ENCODE data around the gene C11orf58.

C11orf58 gene

DNA sequence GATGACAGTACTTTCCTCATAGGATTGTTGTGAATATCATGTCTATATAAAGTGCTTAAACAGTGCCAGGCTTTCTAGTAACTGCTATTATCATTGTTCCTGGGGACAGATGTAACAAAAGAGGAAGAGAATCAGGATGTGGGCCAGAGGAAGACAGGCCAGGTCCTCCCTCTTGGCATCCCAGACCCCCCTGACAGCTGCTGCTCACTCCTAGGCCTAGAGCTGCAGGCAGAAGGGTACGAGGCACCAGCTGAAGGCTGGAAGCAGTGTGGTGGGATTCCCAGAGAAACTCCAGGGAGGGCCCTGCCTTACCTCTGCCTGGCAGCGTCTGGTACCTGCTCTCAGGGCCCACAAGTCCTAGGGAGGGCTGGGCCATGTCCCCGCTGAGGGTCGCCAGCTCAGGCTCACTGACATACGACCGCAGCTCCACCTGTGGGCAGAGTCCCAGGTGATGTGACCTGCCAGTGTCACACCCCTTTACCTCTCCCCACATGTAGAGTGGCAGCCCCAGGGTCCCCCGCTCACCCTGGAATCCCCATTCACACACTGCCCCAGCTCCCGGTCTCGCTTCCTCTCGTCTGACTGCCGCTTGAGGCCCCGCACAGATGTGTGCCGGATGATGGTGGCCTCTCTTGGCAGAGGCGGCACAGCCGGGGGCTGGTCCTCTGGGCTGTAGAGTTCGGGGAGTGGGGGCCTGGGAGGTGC lies 52.2 kb downstream of the C11orf58 start:
- no peak for TF ChIP-seq CTCF (IDR thresholded peaks at IDR 0.05; ENCODE audit: insufficient read depth, low read length, poor library complexity, severe bottlenecking)
- Histone ChIP-seq H3K36me3 (ENCODE audit: control insufficient read depth, insufficient read depth, low read length) (no peaks in the 10 kb centered on the region), H3K4me3 (replicated peaks; ENCODE audit: low read depth, low read length) (no peak overlapping the region), H3K27me3 (replicated peaks; ENCODE audit: control insufficient read depth, insufficient read depth, low read length) (peaks cover 1% of the 10 kb centered on the region; the same call in 1 of the 2 replicates)
- DNase-seq (ENCODE audit: extremely low read depth, insufficient read length), result no peak

GRCh38 chr11:16791191-16791961 lies 52.9 kb downstream of the C11orf58 start:
- no peak overlapping the region for H3K4me3 ChIP-seq (replicated peaks; ENCODE audit: low read depth, low read length)
- no peak for DNase-seq (ENCODE audit: extremely low read depth, insufficient read length)
- peaks cover 1% of the 10 kb centered on the region; the same call in 1 of the 2 replicates for H3K27me3 ChIP-seq (replicated peaks; ENCODE audit: control insufficient read depth, insufficient read depth, low read length)

GRCh38 chr11:16792426-16792825 lies 54.0 kb downstream of the C11orf58 start:
- Histone ChIP-seq H3K4me3 (replicated peaks; ENCODE audit: low read depth, low read length) (no peak overlapping the region), H3K36me3 (ENCODE audit: control insufficient read depth, insufficient read depth, low read length) (no peaks in the 10 kb centered on the region), H3K27me3 (replicated peaks; ENCODE audit: control insufficient read depth, insufficient read depth, low read length) (peaks cover 1% of the 10 kb centered on the region; the same call in 1 of the 2 replicates)
- no peak for TF ChIP-seq CTCF (IDR thresholded peaks at IDR 0.05; ENCODE audit: insufficient read depth, low read length, poor library complexity, severe bottlenecking)
- DNase-seq (ENCODE audit: extremely low read depth, insufficient read length), result no peak

More at GRCh38 chr11:16791191-16791961, 52.9 kb downstream of the C11orf58 start:
- no peaks in the 10 kb centered on the region for H3K36me3 ChIP-seq (ENCODE audit: control insufficient read depth, insufficient read depth, low read length)
- no peak for TF ChIP-seq CTCF (IDR thresholded peaks at IDR 0.05; ENCODE audit: insufficient read depth, low read length, poor library complexity, severe bottlenecking)

DNA sequence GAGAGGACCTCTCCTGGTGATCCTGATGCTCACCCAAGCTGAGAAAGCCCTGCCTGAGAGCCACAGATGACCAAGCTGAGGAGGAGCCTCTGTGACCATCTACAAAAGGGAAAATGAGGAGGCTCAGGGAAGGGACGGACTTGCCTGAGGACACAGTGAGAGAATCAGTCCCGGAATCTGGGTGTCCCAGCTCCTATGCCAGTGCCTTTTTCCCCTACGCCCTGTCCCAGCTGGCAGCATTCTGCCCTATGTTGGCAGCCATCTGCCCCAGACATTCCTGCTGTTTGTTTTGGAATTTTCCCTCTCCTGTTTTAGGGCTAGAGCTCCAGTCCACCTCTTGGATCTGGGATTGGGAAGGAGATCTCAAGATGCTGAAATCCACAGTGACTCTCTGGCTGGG lies 54.6 kb downstream of the C11orf58 start:
- Histone ChIP-seq H3K27me3 (replicated peaks; ENCODE audit: control insufficient read depth, insufficient read depth, low read length) (peaks cover 1% of the 10 kb centered on the region; the same call in 1 of the 2 replicates), H3K4me3 (replicated peaks; ENCODE audit: low read depth, low read length) (no peak overlapping the region), H3K36me3 (ENCODE audit: control insufficient read depth, insufficient read depth, low read length) (no peaks in the 10 kb centered on the region)
- no peak for TF ChIP-seq CTCF (IDR thresholded peaks at IDR 0.05; ENCODE audit: insufficient read depth, low read length, poor library complexity, severe bottlenecking)
- DNase-seq (ENCODE audit: extremely low read depth, insufficient read length), result no peak

GRCh38 chr11:16793511-16793910 lies 55.1 kb downstream of the C11orf58 start:
- TF ChIP-seq CTCF (IDR thresholded peaks at IDR 0.05; ENCODE audit: insufficient read depth, low read length, poor library complexity, severe bottlenecking), result no peak
- H3K27me3 ChIP-seq (replicated peaks; ENCODE audit: control insufficient read depth, insufficient read depth, low read length), result peaks cover 1% of the 10 kb centered on the region; the same call in 1 of the 2 replicates
- H3K4me3 ChIP-seq (replicated peaks; ENCODE audit: low read depth, low read length), result no peak overlapping the region
- no peaks in the 10 kb centered on the region for H3K36me3 ChIP-seq (ENCODE audit: control insufficient read depth, insufficient read depth, low read length)
- no peak for DNase-seq (ENCODE audit: extremely low read depth, insufficient read length)

All from GM06990 (cell line).